ENCODE data around the gene CREBRF.

- TF ChIP-seq, protein P1, sequence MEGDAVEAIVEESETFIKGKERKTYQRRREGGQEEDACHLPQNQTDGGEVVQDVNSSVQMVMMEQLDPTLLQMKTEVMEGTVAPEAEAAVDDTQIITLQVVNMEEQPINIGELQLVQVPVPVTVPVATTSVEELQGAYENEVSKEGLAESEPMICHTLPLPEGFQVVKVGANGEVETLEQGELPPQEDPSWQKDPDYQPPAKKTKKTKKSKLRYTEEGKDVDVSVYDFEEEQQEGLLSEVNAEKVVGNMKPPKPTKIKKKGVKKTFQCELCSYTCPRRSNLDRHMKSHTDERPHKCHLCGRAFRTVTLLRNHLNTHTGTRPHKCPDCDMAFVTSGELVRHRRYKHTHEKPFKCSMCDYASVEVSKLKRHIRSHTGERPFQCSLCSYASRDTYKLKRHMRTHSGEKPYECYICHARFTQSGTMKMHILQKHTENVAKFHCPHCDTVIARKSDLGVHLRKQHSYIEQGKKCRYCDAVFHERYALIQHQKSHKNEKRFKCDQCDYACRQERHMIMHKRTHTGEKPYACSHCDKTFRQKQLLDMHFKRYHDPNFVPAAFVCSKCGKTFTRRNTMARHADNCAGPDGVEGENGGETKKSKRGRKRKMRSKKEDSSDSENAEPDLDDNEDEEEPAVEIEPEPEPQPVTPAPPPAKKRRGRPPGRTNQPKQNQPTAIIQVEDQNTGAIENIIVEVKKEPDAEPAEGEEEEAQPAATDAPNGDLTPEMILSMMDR (IDR thresholded peaks at IDR 0.05), result no peak
- TF ChIP-seq POLR2A (IDR thresholded peaks at IDR 0.05), result no peak
Measured at GRCh38 chr5:173047838-173048105, 8.4 kb upstream of the CREBRF start.
